ENCODE measurements around the gene RPL22. TPM values are rescaled to one million over a fixed set of nuclear protein-coding genes. Genes with fewer than 3 reads are reported as not detected.

RPL22 gene
- total RNA-seq, 1 experiment from 2014 or later, result 441 TPM

DNA sequence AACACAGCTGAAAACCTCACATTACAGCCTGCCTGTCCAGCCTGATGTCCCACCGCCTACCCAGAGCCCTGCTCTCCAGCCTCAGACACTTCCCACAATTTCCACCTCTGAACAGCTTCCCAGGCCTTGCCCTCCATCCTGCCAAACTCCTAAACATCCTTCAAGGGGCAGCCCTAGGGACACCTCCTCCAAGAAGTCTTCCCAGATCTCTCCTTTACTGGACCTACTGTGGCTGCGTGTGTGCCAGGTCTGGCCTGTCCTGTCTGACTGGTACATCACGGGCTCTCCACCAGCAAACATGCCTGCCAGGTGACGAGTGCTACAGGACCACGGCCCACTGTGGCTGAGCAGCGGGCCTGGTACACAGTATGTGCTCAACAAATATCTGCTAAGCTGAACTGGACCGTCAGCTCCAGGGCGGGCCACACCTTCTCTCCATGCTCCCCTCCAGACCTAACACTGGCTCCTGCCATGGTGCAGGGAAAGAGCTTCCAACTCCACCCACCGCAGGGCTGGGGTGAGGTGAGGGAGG is 48.0 kb downstream of the RPL22 start:
- Mint-ChIP-seq H3K36me3 (no peaks in the 10 kb centered on the region), H3K9me3 (no peaks in the 10 kb centered on the region), H3K4me3 (no peak overlapping the region), H3K4me1 (peaks cover 4% of the 10 kb centered on the region; the same call in 1 of the 2 replicates), H3K27me3 (ENCODE audit: low read depth) (peaks cover 19% of the 10 kb centered on the region), H3K27ac (no peak overlapping the region)
- ATAC-seq (no peak), DNase-seq (ENCODE audit: low spot score) (no peak)
- ChIA-PET POLR2A (no interaction called here), CTCF (interaction anchor here (0.6 to 0.8 kb wide), 2 partner anchors 10 to 54 kb away, joined by 3 to 4 read pairs; no protein-coding TSS in a partner anchor)
- no peak for TF ChIP-seq ZNF423 (CRISPR knock-in tag; IDR thresholded peaks at IDR 0.05)
- TF ChIP-seq, protein P1, sequence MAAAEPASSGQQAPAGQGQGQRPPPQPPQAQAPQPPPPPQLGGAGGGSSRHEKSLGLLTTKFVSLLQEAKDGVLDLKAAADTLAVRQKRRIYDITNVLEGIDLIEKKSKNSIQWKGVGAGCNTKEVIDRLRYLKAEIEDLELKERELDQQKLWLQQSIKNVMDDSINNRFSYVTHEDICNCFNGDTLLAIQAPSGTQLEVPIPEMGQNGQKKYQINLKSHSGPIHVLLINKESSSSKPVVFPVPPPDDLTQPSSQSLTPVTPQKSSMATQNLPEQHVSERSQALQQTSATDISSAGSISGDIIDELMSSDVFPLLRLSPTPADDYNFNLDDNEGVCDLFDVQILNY (CRISPR knock-in tag; IDR thresholded peaks at IDR 0.05), result no peak
- no peak for TF ChIP-seq ZBTB21 (CRISPR knock-in tag; IDR thresholded peaks at IDR 0.05; ENCODE audit: borderline replicate concordance)
- TF ChIP-seq CREM (CRISPR knock-in tag; IDR thresholded peaks at IDR 0.05), result no peak
- TF ChIP-seq GTF2I (CRISPR knock-in tag; conservative IDR thresholded peaks at IDR 0.05), result no peak
- TF ChIP-seq, protein P2, sequence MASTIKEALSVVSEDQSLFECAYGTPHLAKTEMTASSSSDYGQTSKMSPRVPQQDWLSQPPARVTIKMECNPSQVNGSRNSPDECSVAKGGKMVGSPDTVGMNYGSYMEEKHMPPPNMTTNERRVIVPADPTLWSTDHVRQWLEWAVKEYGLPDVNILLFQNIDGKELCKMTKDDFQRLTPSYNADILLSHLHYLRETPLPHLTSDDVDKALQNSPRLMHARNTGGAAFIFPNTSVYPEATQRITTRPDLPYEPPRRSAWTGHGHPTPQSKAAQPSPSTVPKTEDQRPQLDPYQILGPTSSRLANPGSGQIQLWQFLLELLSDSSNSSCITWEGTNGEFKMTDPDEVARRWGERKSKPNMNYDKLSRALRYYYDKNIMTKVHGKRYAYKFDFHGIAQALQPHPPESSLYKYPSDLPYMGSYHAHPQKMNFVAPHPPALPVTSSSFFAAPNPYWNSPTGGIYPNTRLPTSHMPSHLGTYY (CRISPR knock-in tag; IDR thresholded peaks at IDR 0.05), result no peak

DNA sequence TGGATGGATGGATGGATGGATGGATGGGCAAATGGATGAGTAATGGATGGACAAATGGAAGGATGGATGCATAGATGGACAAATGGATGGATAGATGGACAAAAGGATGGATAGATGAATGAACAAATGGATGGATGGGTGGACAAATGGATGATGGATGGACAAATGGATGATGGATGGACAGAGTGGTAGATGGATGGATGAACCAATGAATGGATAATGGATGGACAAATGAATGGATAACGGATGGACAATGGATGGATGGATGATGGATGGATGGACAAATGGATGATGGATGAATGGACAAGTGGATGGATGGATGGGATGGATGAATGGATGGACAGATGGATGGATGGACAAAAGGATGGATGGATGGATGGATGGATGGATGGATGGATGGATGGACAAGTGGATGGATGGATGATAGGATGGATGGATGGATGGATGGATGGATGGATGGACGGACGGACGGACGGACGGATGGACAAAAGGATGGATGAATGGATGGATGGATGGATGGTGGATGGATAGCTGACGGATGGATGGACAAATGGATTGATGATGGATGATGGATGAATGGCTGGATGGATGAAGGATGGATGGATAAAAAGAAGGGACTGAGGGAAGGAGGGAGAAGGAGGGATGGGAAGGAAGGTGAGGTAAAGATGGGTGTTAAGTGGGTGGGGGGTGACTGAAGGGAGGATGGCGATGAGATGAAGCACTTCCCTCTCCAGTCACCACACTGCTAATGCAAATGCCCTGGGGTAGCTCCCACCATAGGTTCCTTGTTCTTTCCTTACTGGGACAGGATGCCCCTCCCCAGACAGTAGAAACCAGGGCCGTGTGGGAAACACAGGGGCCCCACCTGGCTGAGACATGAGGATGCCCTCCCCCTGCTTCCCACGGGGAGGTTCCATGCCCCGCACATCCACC is 49.1 kb downstream of the RPL22 start:
- Mint-ChIP-seq H3K36me3 (no peaks in the 10 kb centered on the region), H3K27me3 (ENCODE audit: low read depth) (peaks cover 19% of the 10 kb centered on the region), H3K4me1 (peaks cover 4% of the 10 kb centered on the region; the same call in 1 of the 2 replicates), H3K9me3 (no peaks in the 10 kb centered on the region), H3K27ac (no peak overlapping the region), H3K4me3 (no peak overlapping the region)
- CTCF ChIA-PET, result no interaction called here
- DNase-seq (ENCODE audit: low spot score), result no peak
- TF ChIP-seq, protein P3, sequence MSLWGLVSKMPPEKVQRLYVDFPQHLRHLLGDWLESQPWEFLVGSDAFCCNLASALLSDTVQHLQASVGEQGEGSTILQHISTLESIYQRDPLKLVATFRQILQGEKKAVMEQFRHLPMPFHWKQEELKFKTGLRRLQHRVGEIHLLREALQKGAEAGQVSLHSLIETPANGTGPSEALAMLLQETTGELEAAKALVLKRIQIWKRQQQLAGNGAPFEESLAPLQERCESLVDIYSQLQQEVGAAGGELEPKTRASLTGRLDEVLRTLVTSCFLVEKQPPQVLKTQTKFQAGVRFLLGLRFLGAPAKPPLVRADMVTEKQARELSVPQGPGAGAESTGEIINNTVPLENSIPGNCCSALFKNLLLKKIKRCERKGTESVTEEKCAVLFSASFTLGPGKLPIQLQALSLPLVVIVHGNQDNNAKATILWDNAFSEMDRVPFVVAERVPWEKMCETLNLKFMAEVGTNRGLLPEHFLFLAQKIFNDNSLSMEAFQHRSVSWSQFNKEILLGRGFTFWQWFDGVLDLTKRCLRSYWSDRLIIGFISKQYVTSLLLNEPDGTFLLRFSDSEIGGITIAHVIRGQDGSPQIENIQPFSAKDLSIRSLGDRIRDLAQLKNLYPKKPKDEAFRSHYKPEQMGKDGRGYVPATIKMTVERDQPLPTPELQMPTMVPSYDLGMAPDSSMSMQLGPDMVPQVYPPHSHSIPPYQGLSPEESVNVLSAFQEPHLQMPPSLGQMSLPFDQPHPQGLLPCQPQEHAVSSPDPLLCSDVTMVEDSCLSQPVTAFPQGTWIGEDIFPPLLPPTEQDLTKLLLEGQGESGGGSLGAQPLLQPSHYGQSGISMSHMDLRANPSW (CRISPR knock-in tag; conservative IDR thresholded peaks at IDR 0.05; ENCODE audit: low read depth), result no peak
- no peak for TF ChIP-seq NFE2L1 (CRISPR knock-in tag; IDR thresholded peaks at IDR 0.05)
- TF ChIP-seq, protein P4, sequence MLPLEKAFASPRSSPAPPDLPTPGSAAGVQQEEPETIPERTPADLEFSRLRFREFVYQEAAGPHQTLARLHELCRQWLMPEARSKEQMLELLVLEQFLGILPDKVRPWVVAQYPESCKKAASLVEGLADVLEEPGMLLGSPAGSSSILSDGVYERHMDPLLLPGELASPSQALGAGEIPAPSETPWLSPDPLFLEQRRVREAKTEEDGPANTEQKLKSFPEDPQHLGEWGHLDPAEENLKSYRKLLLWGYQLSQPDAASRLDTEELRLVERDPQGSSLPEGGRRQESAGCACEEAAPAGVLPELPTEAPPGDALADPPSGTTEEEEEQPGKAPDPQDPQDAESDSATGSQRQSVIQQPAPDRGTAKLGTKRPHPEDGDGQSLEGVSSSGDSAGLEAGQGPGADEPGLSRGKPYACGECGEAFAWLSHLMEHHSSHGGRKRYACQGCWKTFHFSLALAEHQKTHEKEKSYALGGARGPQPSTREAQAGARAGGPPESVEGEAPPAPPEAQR (CRISPR knock-in tag; IDR thresholded peaks at IDR 0.05), result no peak
- POLR2A ChIA-PET, result no interaction called here
- no peak for ATAC-seq

DNA sequence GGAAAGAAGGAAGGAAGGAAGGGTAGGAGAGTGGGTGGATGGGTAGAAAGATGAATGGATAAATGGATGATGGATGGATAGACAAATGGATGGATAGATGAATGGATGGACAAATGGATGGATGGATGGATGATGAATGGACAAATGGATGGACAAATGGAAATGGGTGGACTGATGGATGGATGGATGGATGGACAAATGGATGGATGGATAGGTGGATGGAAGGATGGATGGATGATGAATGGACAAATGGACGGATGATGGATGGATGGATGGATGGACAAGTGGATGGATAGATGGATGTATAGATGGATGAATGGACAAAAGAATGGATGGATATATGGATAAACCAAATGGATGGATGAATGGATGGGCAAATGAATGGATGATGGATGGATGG is 49.8 kb downstream of the RPL22 start:
- ChIA-PET CTCF (no interaction called here), POLR2A (no interaction called here)
- H3K4me3 Mint-ChIP-seq, result no peak overlapping the region
- H3K36me3 Mint-ChIP-seq, result no peaks in the 10 kb centered on the region
- no peak overlapping the region for H3K27ac Mint-ChIP-seq
- no peak for ATAC-seq
- no peak for DNase-seq (ENCODE audit: low spot score)
- H3K27me3 Mint-ChIP-seq (ENCODE audit: low read depth), result peaks cover 19% of the 10 kb centered on the region
- H3K4me1 Mint-ChIP-seq, result peaks cover 4% of the 10 kb centered on the region
- H3K9me3 Mint-ChIP-seq, result no peaks in the 10 kb centered on the region
- TF ChIP-seq RELA (CRISPR knock-in tag; IDR thresholded peaks at IDR 0.05; ENCODE audit: borderline replicate concordance) (no peak), RORB (CRISPR knock-in tag; IDR thresholded peaks at IDR 0.05) (no peak), ZNF416 (CRISPR knock-in tag; IDR thresholded peaks at IDR 0.05) (no peak), NFYB (CRISPR knock-in tag; conservative IDR thresholded peaks at IDR 0.05; ENCODE audit: low read depth) (no peak), ZBTB21 (CRISPR knock-in tag; IDR thresholded peaks at IDR 0.05; ENCODE audit: borderline replicate concordance) (no peak)
- TF ChIP-seq, protein P5, sequence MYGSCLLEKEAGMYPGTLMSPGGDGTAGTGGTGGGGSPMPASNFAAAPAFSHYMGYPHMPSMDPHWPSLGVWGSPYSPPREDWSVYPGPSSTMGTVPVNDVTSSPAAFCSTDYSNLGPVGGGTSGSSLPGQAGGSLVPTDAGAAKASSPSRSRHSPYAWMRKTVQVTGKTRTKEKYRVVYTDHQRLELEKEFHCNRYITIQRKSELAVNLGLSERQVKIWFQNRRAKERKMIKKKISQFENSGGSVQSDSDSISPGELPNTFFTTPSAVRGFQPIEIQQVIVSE (CRISPR knock-in tag; IDR thresholded peaks at IDR 0.05; ENCODE audit: borderline replicate concordance), result no peak
- TF ChIP-seq, protein P2 (CRISPR knock-in tag; IDR thresholded peaks at IDR 0.05), result no peak
- TF ChIP-seq, protein P6, sequence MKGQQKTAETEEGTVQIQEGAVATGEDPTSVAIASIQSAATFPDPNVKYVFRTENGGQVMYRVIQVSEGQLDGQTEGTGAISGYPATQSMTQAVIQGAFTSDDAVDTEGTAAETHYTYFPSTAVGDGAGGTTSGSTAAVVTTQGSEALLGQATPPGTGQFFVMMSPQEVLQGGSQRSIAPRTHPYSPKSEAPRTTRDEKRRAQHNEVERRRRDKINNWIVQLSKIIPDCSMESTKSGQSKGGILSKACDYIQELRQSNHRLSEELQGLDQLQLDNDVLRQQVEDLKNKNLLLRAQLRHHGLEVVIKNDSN (CRISPR knock-in tag; IDR thresholded peaks at IDR 0.05), result no peak
- TF ChIP-seq, protein P7, sequence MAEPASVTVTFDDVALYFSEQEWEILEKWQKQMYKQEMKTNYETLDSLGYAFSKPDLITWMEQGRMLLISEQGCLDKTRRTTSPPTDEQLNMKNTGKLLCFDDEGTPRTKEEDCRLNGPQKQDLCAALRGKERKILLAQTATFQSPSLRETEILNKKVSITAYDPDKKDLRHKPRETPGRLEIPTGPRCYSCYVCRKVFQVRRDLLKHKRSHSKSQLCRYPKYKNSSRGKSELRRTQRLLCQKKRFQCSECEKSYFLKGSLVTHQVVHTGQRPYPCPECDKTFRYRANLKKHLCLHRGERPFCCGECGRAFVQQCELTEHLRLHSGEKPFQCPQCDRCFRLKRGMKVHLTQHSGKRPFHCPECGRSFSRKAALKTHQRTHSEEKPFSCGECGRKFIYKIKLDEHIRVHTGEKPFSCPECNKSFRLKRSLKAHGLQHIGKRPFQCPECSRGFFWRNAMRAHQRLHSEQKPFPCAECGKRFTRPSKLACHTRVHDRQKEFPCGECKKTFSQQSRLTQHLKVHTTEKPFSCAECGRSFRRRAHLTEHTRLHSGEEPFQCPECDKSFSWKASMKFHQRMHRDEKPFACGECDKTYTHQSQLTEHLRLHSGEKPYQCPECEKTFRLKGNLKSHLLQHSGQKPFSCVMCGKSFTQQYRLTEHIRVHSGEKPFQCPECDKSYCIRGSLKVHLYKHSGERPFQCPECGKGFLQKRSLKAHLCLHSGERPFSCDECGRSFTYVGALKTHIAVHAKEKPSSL (CRISPR knock-in tag; conservative IDR thresholded peaks at IDR 0.05), result no peak
